Right atrium auricular region (tissue), 2 donors: Measurements from ENCODE around the gene FHDC1. TPM values are rescaled to one million over a fixed set of nuclear protein-coding genes. Genes with fewer than 3 reads are reported as not detected.

Source experiments
- DNase-seq: peaks from one replicate; pipeline ENCODE4 v3.0.0-alpha.2; 2019; ENCODE audit warnings: low spot score
- H3K27ac ChIP-seq, 2 donors: fragments of 200-600 bp; sonication (generic); 1 replicate in 1 of 2; 2 replicates in 1 of 2; pipeline ENCODE4 v1.5.1; 2016 to 2019
- H3K27me3 ChIP-seq, 2 donors: fragments of 200-600 bp; sonication (generic); one replicate each; pipeline versions ENCODE4 v1.5.1 to v1.6.0; 2017 to 2019
- H3K36me3 ChIP-seq: fragments of 200-600 bp; sonication (generic); one replicate; pipeline ENCODE4 v1.5.1; 2016
- H3K4me1 ChIP-seq, 2 donors: fragments of 200-600 bp; sonication (generic); one replicate each; pipeline versions ENCODE4 v1.5.1 to v1.6.0; 2017 to 2019
- H3K4me3 ChIP-seq, 2 donors: fragments of 200-600 bp; sonication (generic); 1 replicate in 1 of 2; 2 replicates in 1 of 2; pipeline ENCODE4 v1.5.1; 2017 to 2019; ENCODE audit warnings: mild to moderate bottlenecking in 1 of 2, moderate library complexity in 1 of 2
- H3K9me3 ChIP-seq, 2 donors: fragments of 200-600 bp; sonication (generic); one replicate each; pipeline ENCODE4 v1.5.1; 2019
- CTCF ChIP-seq, 2 donors: fragments of 200-600 bp; sonication (generic); IDR thresholded peaks; one replicate each; pipeline ENCODE4 v1.5.1; 2019; ENCODE audit warnings: antibody characterized with exemption in 2 of 2
- total RNA-seq, 2 donors: library from RNA; depleted of rRNA; stranded (reverse); fragments of >200 nt; gene quantifications; one replicate each; pipeline ENCODE4 v1.1.0, GENCODE V29; 2016

Gene FHDC1
- total RNA-seq, 2 donors from 2014 or later, result 0.33 to 0.90 TPM

- Histone ChIP-seq H3K27me3 (no peaks in the 10 kb centered on the region), H3K27ac (no peak overlapping the region), H3K4me1 (no peaks in the 10 kb centered on the region), H3K36me3 (no peaks in the 10 kb centered on the region), H3K4me3 (no peak overlapping the region), H3K9me3 (no peaks in the 10 kb centered on the region)
- TF ChIP-seq CTCF (IDR thresholded peaks at IDR 0.05), result no peak
- no peak for DNase-seq
Observed at GRCh38 chr4:152898606-152899005, 37.5 kb upstream of the FHDC1 start.

GRCh38 chr4:152900395-152900794 lies 35.7 kb upstream of the FHDC1 start:
- H3K4me1 ChIP-seq, result no peaks in the 10 kb centered on the region
- H3K9me3 ChIP-seq, result no peaks in the 10 kb centered on the region
- no peak for DNase-seq
- H3K27ac ChIP-seq, result no peak overlapping the region
- no peak for TF ChIP-seq CTCF (IDR thresholded peaks at IDR 0.05)
- H3K27me3 ChIP-seq, result no peaks in the 10 kb centered on the region
- H3K4me3 ChIP-seq, result no peak overlapping the region
- no peaks in the 10 kb centered on the region for H3K36me3 ChIP-seq

- H3K27ac ChIP-seq, result no peak overlapping the region
- no peaks in the 10 kb centered on the region for H3K4me1 ChIP-seq
- no peaks in the 10 kb centered on the region for H3K27me3 ChIP-seq
- no peak for TF ChIP-seq CTCF (IDR thresholded peaks at IDR 0.05)
- no peaks in the 10 kb centered on the region for H3K36me3 ChIP-seq
- no peak overlapping the region for H3K4me3 ChIP-seq
- no peaks in the 10 kb centered on the region for H3K9me3 ChIP-seq
- no peak for DNase-seq
Observed at GRCh38 chr4:152901205-152901604, 34.9 kb upstream of the FHDC1 start.

GRCh38 chr4:152903658-152904057 lies 32.5 kb upstream of the FHDC1 start:
- DNase-seq, result no peak
- no peaks in the 10 kb centered on the region for H3K27me3 ChIP-seq

GRCh38 chr4:152909901-152910300 lies 26.2 kb upstream of the FHDC1 start:
- Histone ChIP-seq H3K36me3 (peaks cover 4% of the 10 kb centered on the region), H3K9me3 (no peaks in the 10 kb centered on the region), H3K4me3 (no peak overlapping the region), H3K27ac (no peak overlapping the region), H3K27me3 (no peaks in the 10 kb centered on the region), H3K4me1 (no peaks in the 10 kb centered on the region)
- DNase-seq, result no peak
- TF ChIP-seq CTCF (IDR thresholded peaks at IDR 0.05), result no peak

More at GRCh38 chr4:152903658-152904057, 32.5 kb upstream of the FHDC1 start:
- H3K4me3 ChIP-seq, result no peak overlapping the region
- no peak overlapping the region for H3K27ac ChIP-seq
- no peaks in the 10 kb centered on the region for H3K4me1 ChIP-seq
- H3K36me3 ChIP-seq, result no peaks in the 10 kb centered on the region
- no peak for TF ChIP-seq CTCF (IDR thresholded peaks at IDR 0.05)
- H3K9me3 ChIP-seq, result no peaks in the 10 kb centered on the region

- H3K27me3 ChIP-seq, result no peaks in the 10 kb centered on the region
- H3K27ac ChIP-seq, result no peak overlapping the region
- no peak overlapping the region for H3K4me3 ChIP-seq
- DNase-seq, result no peak
- no peaks in the 10 kb centered on the region for H3K4me1 ChIP-seq
- TF ChIP-seq CTCF (IDR thresholded peaks at IDR 0.05), result no peak
- no peaks in the 10 kb centered on the region for H3K9me3 ChIP-seq
- peaks cover 4% of the 10 kb centered on the region for H3K36me3 ChIP-seq
Observed at GRCh38 chr4:152910521-152910920, 25.6 kb upstream of the FHDC1 start.
